H1 (cell line): ENCODE results near the gene DSTYK. TPM values are rescaled to one million over a fixed set of nuclear protein-coding genes. Genes with fewer than 3 reads are reported as not detected.

Experiments used
- CTCF ChIA-PET: fragments of 300-600 bp; sonication (Branson Sonifier 250); formaldehyde crosslinking; loops from one replicate; lab custom pipeline; 2021; ENCODE audit not compliant: partially characterized antibody; lab: Charles Lee
- POLR2A ChIA-PET: fragments of 300-600 bp; sonication (Branson Sonifier 250); formaldehyde crosslinking; loops from one replicate; lab custom pipeline; 2021; ENCODE audit warnings: inconsistent platforms; ENCODE audit not compliant: partially characterized antibody; lab: Charles Lee
- DNase-seq, 2 experiments: peaks; one replicate each; pipeline versions ENCODE4 v3.0.0 to v3.0.0-alpha.2; 2010 to 2022; ENCODE audit warnings: low spot score in 2 of 2, low read depth in 1 of 2, mixed read lengths in 1 of 2
- FAIRE-seq: peaks from 2 replicates; lab custom pipeline; 2011; peaks lifted over from hg19 to GRCh38; lab: Jason Lieb, UNC
- H2AFZ ChIP-seq: 2 replicates; pipeline ENCODE4 v1.8.1; 2012; ENCODE audit warnings: low read length, inconsistent platforms
- H2AK5ac ChIP-seq: 2 replicates; pipeline ENCODE4 v1.6.1; 2013; ENCODE audit warnings: low read depth, low read length
- H2BK120ac ChIP-seq: replicated peaks from 2 replicates; pipeline ENCODE3; 2013; ENCODE audit warnings: low read depth, low read length, inconsistent platforms
- H2BK12ac ChIP-seq: 2 replicates; pipeline ENCODE4 v1.6.1; 2013; ENCODE audit warnings: low read depth, low read length
- H2BK15ac ChIP-seq: 2 replicates; pipeline ENCODE4 v1.6.1; 2013; ENCODE audit warnings: low read length
- H2BK20ac ChIP-seq: 2 replicates; pipeline ENCODE4 v1.6.1; 2013; ENCODE audit warnings: low read length
- H2BK5ac ChIP-seq: 2 replicates; pipeline ENCODE4 v1.6.1; 2013; ENCODE audit warnings: low read depth, low read length
- H3K14ac ChIP-seq: 2 replicates; pipeline ENCODE4 v1.6.1; 2013; ENCODE audit warnings: inconsistent platforms; ENCODE audit not compliant: insufficient read length
- H3K18ac ChIP-seq: 2 replicates; pipeline ENCODE4 v1.6.1; 2013; ENCODE audit warnings: low read length; ENCODE audit errors: extremely low read depth
- H3K23ac ChIP-seq: 2 replicates; pipeline ENCODE4 v1.6.1; 2013; ENCODE audit warnings: inconsistent platforms; ENCODE audit not compliant: insufficient read length
- H3K23me2 ChIP-seq: 2 replicates; pipeline ENCODE4 v1.6.1; 2013; ENCODE audit warnings: low read depth, low read length
- H3K27ac ChIP-seq: 2 replicates; pipeline ENCODE4 v1.6.1; 2011; ENCODE audit warnings: low read depth, low read length, inconsistent platforms
- H3K27me3 ChIP-seq, 4 experiments: replicated peaks in 1 of 4; 1 replicate in 1 of 4; 2 replicates in 3 of 4; pipeline versions ENCODE4 v1.6.1 to v1.8.1; 2011 to 2013; ENCODE audit warnings: low read length in 3 of 4, mild to moderate bottlenecking in 3 of 4, inconsistent platforms in 2 of 4, mixed read lengths in 2 of 4, moderate library complexity in 1 of 4; ENCODE audit not compliant: control insufficient read depth in 3 of 4, insufficient read depth in 3 of 4; ENCODE audit errors: extremely low read depth in 1 of 4
- H3K36me3 ChIP-seq, 4 experiments: 2 replicates each; pipeline versions ENCODE4 v1.6.1 to v1.8.1; 2011 to 2013; ENCODE audit warnings: mild to moderate bottlenecking in 4 of 4, low read length in 3 of 4, moderate library complexity in 2 of 4, control low read depth in 1 of 4, inconsistent platforms in 1 of 4; ENCODE audit not compliant: insufficient read depth in 4 of 4, control insufficient read depth in 2 of 4
- H3K4ac ChIP-seq: replicated peaks from 2 replicates; pipeline ENCODE3; 2013; ENCODE audit warnings: low read length, low read depth, mixed read lengths, inconsistent platforms; ENCODE audit not compliant: insufficient read length
- H3K4me1 ChIP-seq, 4 experiments: replicated peaks in 1 of 4; 1 replicate in 1 of 4; 2 replicates in 3 of 4; pipeline versions ENCODE4 v1.6.1 to v1.8.1; 2011 to 2013; ENCODE audit warnings: low read length in 3 of 4, inconsistent platforms in 2 of 4, mixed read lengths in 1 of 4; ENCODE audit not compliant: insufficient read depth in 4 of 4, control insufficient read depth in 3 of 4
- H3K4me2 ChIP-seq, 2 experiments: 2 replicates each; pipeline versions ENCODE4 v1.6.1 to v1.8.1; 2011 to 2013; ENCODE audit warnings: low read depth in 2 of 2, low read length in 2 of 2, control low read depth in 1 of 2, inconsistent platforms in 1 of 2, mild to moderate bottlenecking in 1 of 2; ENCODE audit not compliant: insufficient read depth in 1 of 2
- H3K4me3 ChIP-seq, 4 experiments: fragments of 200-600, 300-600 bp in 1 of 4; sonication (generic), shearing (Covaris generic), sonication (Bioruptor Twin) in 1 of 4; 2 replicates each; pipeline versions ENCODE4 v1.5.1 to v1.8.1; 2011 to 2016; ENCODE audit warnings: low read length in 4 of 4, low read depth in 3 of 4, control low read depth in 2 of 4, inconsistent platforms in 2 of 4, mild to moderate bottlenecking in 2 of 4, mixed read lengths in 1 of 4, moderate library complexity in 1 of 4; ENCODE audit not compliant: insufficient read depth in 2 of 4; ENCODE audit errors: extremely low read depth in 1 of 4
- H3K56ac ChIP-seq: replicated peaks from 2 replicates; pipeline ENCODE3; 2013; ENCODE audit warnings: low read depth, mild to moderate bottlenecking, mixed read lengths, low read length, inconsistent platforms; ENCODE audit not compliant: insufficient read length
- H3K79me1 ChIP-seq: 2 replicates; pipeline ENCODE4 v1.6.1; 2013; ENCODE audit warnings: low read depth, low read length, control low read depth
- H3K79me2 ChIP-seq, 2 experiments: 2 replicates each; pipeline versions ENCODE4 v1.6.1 to v1.8.1; 2012 to 2013; ENCODE audit warnings: low read length in 2 of 2, mild to moderate bottlenecking in 2 of 2, inconsistent platforms in 1 of 2; ENCODE audit not compliant: insufficient read depth in 2 of 2, control insufficient read depth in 1 of 2
- H3K9ac ChIP-seq, 4 experiments: replicated peaks in 1 of 4; 1 replicate in 1 of 4; 2 replicates in 3 of 4; pipeline versions ENCODE4 v1.6.1 to v1.8.1; 2011 to 2013; ENCODE audit warnings: low read depth in 3 of 4, low read length in 3 of 4, control low read depth in 2 of 4, mild to moderate bottlenecking in 2 of 4, moderate library complexity in 2 of 4, inconsistent platforms in 1 of 4; ENCODE audit errors: extremely low read depth in 1 of 4
- H3K9me3 ChIP-seq, 2 experiments: 2 replicates each; pipeline versions ENCODE4 v1.6.1 to v1.8.1; 2012 to 2013; ENCODE audit warnings: mild to moderate bottlenecking in 2 of 2, moderate library complexity in 2 of 2, control low read depth in 1 of 2, inconsistent platforms in 1 of 2, low read depth in 1 of 2, low read length in 1 of 2, mixed read lengths in 1 of 2; ENCODE audit not compliant: insufficient read depth in 2 of 2
- H4K20me1 ChIP-seq, 2 experiments: replicated peaks in 1 of 2; 2 replicates each; pipeline versions ENCODE3 to v1.8.1; 2011 to 2013; ENCODE audit warnings: inconsistent platforms in 2 of 2, low read length in 2 of 2, mild to moderate bottlenecking in 1 of 2; ENCODE audit not compliant: insufficient read depth in 2 of 2, control insufficient read depth in 1 of 2
- H4K5ac ChIP-seq: 2 replicates; pipeline ENCODE4 v1.6.1; 2013; ENCODE audit warnings: low read length, low read depth, mixed read lengths, inconsistent platforms; ENCODE audit not compliant: insufficient read length
- H4K8ac ChIP-seq: 2 replicates; pipeline ENCODE4 v1.8.0; 2013; ENCODE audit warnings: mild to moderate bottlenecking, moderate library complexity, low read length, inconsistent platforms; ENCODE audit not compliant: insufficient read depth; ENCODE audit errors: extremely low read depth
- H4K91ac ChIP-seq: replicated peaks from 2 replicates; pipeline ENCODE3; 2013; ENCODE audit warnings: low read length, mixed read lengths, inconsistent platforms; ENCODE audit not compliant: insufficient read length
- ASH2L ChIP-seq: fragments of 200-600, 300-600 bp; sonication (generic); IDR thresholded peaks from one replicate; pipeline ENCODE4 v1.7.1; 2017; ENCODE audit warnings: low read length
- ATF2 ChIP-seq: IDR thresholded peaks from 2 replicates; pipeline ENCODE4 v1.6.1; 2012; ENCODE audit warnings: low read length, inconsistent platforms
- CTCF ChIP-seq, 3 experiments: IDR thresholded peaks; 1 replicate in 2 of 3; 2 replicates in 1 of 3; pipeline versions ENCODE4 v1.5.1 to v1.6.1; 2011; ENCODE audit warnings: low read length in 3 of 3, mild to moderate bottlenecking in 3 of 3, inconsistent platforms in 2 of 3, low read depth in 1 of 3, moderate library complexity in 1 of 3; ENCODE audit not compliant: insufficient read depth in 1 of 3; ENCODE audit errors: control extremely low read depth in 1 of 3
- EZH2 ChIP-seq: fragments of 200-600 bp; sonication (generic); IDR thresholded peaks from 2 replicates; pipeline ENCODE4 v1.7.1; 2012; ENCODE audit warnings: low read depth, mild to moderate bottlenecking, moderate library complexity, low read length, inconsistent platforms; ENCODE audit not compliant: severe bottlenecking
- HDAC2 ChIP-seq, 2 experiments: fragments of 300-600 bp in 1 of 2; sonication (generic) in 1 of 2; IDR thresholded peaks; 2 replicates each; pipeline ENCODE4 v1.6.1; 2011 to 2012; ENCODE audit warnings: low read depth in 2 of 2, low read length in 2 of 2, mild to moderate bottlenecking in 2 of 2, moderate library complexity in 2 of 2, borderline replicate concordance in 1 of 2, inconsistent platforms in 1 of 2
- POU5F1 ChIP-seq: IDR thresholded peaks from 2 replicates; pipeline ENCODE4 v1.6.1; 2011; ENCODE audit warnings: low read depth, mild to moderate bottlenecking, low read length, moderate library complexity
- RXRA ChIP-seq: IDR thresholded peaks from 2 replicates; pipeline ENCODE4 v1.6.1; 2011; ENCODE audit warnings: low read depth, mild to moderate bottlenecking, low read length, moderate library complexity; ENCODE audit not compliant: insufficient read depth
- SP1 ChIP-seq: IDR thresholded peaks from 2 replicates; pipeline ENCODE4 v1.6.1; 2011; ENCODE audit warnings: low read depth, low read length
- TEAD4 ChIP-seq: IDR thresholded peaks from 2 replicates; pipeline ENCODE4 v1.6.1; 2012; ENCODE audit warnings: low read depth, low read length, inconsistent platforms, mixed read lengths
- WGBS, 2 experiments: shearing (Covaris generic) in 1 of 2; methylation state at CpG; one replicate each; pipeline versions ENCODE4 v1.1.6 to v1.1.7; 2013 to 2015; ENCODE audit warnings: low lambda C conversion rate in 2 of 2, mixed read lengths in 2 of 2, inconsistent platforms in 1 of 2, low coverage in 1 of 2, missing lambda C conversion rate in 1 of 2; ENCODE audit not compliant: insufficient replicate concordance in 2 of 2, insufficient coverage in 1 of 2, insufficient read length in 1 of 2; ENCODE audit errors: extremely low coverage in 1 of 2, missing lambda C conversion rate in 1 of 2; 5-methylcytosine and 5-hydroxymethylcytosine counted together
- polyA plus RNA-seq, 7 experiments: library from polyadenylated mRNA; depleted of rRNA in 3 of 7; stranded (reverse) in 5 of 7; unstranded in 2 of 7; fragments of >200 nt in 5 of 7; fragments of 200-250 nt in 2 of 7; gene quantifications; 1 replicate in 5 of 7; 2 replicates in 1 of 7; 4 replicates in 1 of 7; pipeline versions ENCODE4 v1.2.1 to v1.2.3, GENCODE V29; 2011 to 2013; ENCODE audit warnings: missing spikeins in 2 of 7, mixed read lengths in 2 of 7
- total RNA-seq: library from RNA; stranded (reverse); fragmentation: NEBNext Ultra II Directional; extraction: Animal tissue kit (Norgen Biotek cat#: 25700); gene quantifications from 2 replicates; pipeline ENCODE4 v1.2.1, GENCODE V29; 2021

Gene DSTYK
- total and polyA plus RNA-seq, 2 of the 8 experiments (the other 6 are each of a cell fraction or from before 2014, with no cell fraction given) = 2.7 to 8.5 TPM

- Histone ChIP-seq H3K18ac (no peak overlapping the region), H3K79me1 (peaks cover 2% of the 10 kb centered on the region; the same call in 1 of the 2 replicates), H3K27ac (no peak overlapping the region), H2BK12ac (no peak overlapping the region), H2BK15ac (no peak overlapping the region), H4K20me1 (peaks cover 0 to 1% of the 10 kb centered on the region in 2 experiments), H3K4me3 (no peak overlapping the region), H2AFZ (no peak overlapping the region), H3K4me2 (no peak overlapping the region), H3K14ac (no peak overlapping the region), H2AK5ac (no peak overlapping the region), H3K4ac (no peak overlapping the region), H3K23me2 (no peaks in the 10 kb centered on the region), H3K79me2 (no peaks in the 10 kb centered on the region), H2BK120ac (no peak overlapping the region), H4K91ac (no peak overlapping the region), H3K56ac (no peak overlapping the region), H3K4me1 (no peaks in the 10 kb centered on the region), H3K9ac (no peak overlapping the region), H3K23ac (no peak overlapping the region), H2BK20ac (no peak overlapping the region), H2BK5ac (no peak overlapping the region), H3K36me3 (peaks cover 0 to 5% (median 2%) of the 10 kb centered on the region in 4 experiments; a peak in 3 of 8 replicates), H4K5ac (no peak overlapping the region), H4K8ac (no peak overlapping the region), H3K9me3 (no peaks in the 10 kb centered on the region), H3K27me3 (no peaks in the 10 kb centered on the region)
- ChIA-PET POLR2A (interaction anchor here (1.2 to 2.0 kb wide), 4 partner anchors 9 to 23 kb away, joined by 3 to 9 read pairs (median 4); partner anchors contain the start of gene TMCC2), CTCF (interaction anchor here (0.6 to 40.8 kb wide), 6 partner anchors 11 to 1025 kb away, joined by 3 to 1035 read pairs (median 4); partner anchors contain the start of genes GOLT1A and TMCC2)
- DNase-seq = no peak
- no peak for FAIRE-seq
- WGBS, 2 experiments = 79% methylated on average over 3 of the region's 3 CpGs; no CpG with 5 or more reads in 1 of the 2 experiments
- no peak for TF ChIP-seq CTCF (IDR thresholded peaks at IDR 0.05; ENCODE audit: control extremely low read depth in 1 of 3, insufficient read depth in 1 of 3, low read depth in 1 of 3, low read length in 3 of 3)
- TF ChIP-seq POU5F1 = no peak
- no peak for TF ChIP-seq RXRA
- no peak for TF ChIP-seq ASH2L
- no peak for TF ChIP-seq EZH2
- TF ChIP-seq HDAC2 (IDR thresholded peaks at IDR 0.05; ENCODE audit: borderline replicate concordance in 1 of 2, low read depth in 2 of 2, low read length in 2 of 2) = no peak
- no peak for TF ChIP-seq TEAD4
- no peak for TF ChIP-seq SP1
- TF ChIP-seq ATF2 = no peak
Measured at GRCh38 chr1:205239078-205239477, 27.6 kb upstream of the DSTYK start.
